HG02610 (cell line): ENCODE results near the gene PTPRG.

Source experiments
- ATAC-seq: cut with Tn5 transposase; IDR thresholded peaks from one replicate; pipeline ENCODE4 v1.9.1; 2021; ENCODE audit warnings: mild to moderate bottlenecking, moderate library complexity; ENCODE audit not compliant: unreplicated experiment

The PTPRG gene

DNA sequence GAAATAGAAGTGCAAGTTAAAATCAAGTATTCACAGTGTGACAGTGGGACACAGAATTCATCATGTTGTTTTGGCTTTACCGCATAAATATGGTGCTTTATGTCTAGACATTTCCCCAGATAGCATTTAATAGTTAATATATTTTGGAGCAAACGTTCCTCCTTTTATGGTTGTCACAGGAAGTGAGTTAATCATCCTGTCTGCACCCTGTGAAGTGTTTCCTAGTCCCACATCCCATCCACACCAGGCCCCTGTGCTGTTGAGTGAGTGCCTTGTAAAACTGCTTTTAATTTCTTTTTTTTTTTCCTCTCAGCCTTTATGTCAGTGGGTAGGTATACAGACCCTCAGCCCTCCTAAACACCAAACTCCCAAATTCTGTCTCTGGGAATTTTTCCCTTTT is 418.3 kb downstream of the PTPRG start:
- ATAC-seq = no peak

DNA sequence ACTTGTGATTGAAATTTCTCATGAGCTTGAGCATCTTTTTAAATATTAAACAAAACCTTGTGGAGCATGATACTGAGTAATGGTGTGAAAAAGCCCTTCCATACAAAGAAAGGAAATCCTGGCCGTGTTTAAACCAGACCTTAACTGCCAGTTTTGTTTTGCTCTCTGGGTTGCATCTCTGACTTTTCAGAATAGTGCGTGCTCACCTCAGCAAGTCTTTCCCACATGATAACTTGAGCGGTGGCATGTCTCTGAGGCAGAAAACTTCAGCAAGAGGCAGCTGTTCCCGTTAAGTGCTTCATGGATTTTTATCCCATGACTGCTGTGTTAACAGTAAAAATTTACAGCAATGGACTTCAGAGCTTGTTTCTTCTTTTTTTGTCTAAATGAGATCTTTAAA is 418.7 kb downstream of the PTPRG start:
- no peak for ATAC-seq

DNA sequence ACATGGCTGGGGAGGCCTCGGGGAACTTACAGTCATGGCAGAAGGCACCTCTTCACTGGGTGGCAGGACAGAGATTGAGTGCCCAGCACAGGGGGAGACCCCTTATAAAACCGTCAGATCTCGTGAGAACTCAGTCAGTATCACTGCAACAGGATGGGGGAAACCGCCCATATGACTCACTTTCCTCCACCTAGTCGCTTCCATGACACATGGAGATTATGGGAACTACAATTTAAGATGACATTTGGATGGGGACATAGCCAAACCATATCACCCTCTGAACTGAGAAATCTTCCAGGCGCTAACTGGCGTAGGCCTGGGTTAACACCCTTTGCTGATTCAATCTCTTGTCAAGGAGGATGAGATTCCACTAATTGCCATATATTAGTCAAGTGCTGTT is 419.7 kb downstream of the PTPRG start:
- ATAC-seq = no peak

DNA sequence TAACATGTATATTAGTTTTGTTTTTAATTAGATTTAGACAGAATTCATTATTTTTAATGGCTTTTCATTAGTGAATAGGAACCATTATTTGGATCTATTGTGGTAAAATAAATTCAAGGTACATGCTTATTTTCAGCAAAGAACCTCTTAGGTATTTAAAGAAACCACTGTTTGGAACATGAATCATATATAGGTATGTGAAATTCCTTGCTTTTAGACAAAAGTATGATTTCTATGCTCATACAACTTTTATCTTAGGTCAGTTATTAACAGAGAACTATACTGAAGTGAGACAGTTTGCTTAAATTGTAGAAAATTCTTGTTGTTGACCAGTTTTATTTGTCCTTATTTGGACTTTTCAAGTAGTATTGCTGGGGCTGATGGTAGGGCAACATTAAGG is 422.1 kb downstream of the PTPRG start:
- no peak for ATAC-seq

DNA sequence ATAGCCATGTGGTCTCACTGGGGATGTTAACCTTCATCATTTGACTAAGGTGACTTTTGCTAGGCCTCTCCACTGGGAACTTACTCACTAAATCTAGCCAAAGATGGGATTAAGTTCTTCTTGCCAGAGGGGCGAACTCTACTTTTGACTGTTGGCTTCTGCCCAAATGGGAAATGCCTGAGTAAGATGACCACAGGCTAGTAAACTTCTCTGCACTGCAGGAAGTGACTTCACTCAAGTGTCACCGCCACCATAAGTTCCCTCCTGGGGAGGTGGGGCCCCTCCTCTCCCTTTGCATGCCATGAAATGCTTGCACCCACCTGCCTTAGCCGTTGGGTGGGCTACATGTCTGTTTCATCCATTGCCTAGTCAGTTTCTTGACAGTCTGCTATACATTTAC is 423.6 kb downstream of the PTPRG start:
- no peak for ATAC-seq

DNA sequence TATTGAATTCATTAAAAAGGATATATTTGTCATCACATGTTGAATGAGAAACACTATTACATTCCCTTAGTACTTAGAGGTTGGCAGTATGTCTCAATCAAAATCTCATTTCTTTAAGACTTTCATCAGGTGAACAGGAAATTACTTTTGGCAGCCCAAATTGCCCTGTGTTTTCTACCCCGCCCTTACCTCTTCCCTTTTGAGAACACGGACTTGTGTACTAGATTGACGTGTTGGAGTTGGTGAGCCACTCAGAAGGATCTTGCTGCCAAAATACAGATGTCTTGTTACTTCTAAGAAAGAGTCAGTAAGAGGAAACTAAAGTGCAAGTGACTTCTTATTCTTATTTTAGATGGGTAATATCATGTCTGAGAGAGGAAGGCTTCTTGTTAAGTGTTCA is 425.1 kb downstream of the PTPRG start:
- no peak for ATAC-seq

DNA sequence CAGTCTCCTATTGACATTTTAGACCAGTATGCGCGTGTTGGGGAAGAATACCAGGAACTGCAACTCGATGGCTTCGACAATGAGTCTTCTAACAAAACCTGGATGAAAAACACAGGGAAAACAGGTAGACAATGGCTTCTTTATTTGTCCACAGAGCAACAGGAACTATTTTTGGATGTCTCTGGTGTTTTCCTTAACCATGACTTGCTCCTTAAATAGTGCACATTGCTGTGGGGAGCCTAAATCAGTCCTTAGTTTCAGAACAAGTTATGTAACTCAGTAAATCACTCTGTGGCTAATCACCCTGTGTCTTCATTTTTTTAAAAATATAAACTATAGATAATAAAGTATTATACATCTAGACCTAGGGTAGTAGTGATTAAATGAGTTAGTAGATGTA is 428.3 kb downstream of the PTPRG start:
- ATAC-seq = no peak

DNA sequence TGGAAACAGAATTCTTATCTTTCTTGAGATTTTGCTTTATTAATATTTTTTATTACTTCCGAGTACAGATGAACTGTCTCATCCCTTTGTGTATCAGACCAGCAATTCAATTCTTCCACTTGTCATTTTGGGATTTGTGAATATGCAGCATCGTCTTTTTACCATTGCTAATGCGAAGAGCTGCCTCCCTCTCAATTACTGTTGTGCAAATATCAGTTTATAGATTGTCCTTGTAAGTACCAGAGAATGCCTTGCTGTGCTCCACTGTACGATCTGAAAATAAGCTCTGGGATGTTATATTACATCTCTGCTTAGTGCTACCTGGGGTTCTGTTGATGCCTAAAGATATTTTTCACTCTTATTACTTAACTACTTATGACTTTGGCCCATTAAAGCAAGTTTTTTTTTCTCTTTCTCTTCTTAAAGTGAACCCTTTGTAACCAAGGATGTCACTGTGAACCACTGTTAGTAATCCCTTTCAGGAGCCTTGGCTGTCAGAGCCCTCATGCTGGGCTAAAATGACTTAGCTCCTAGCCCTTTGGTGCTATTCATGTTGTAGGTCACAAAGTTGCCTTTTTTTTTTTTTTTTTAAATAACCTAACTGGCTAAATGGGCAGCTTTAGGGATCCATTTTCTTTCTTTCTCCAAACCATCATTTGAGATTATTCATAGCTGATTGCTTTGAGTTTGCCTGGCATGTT is 429.1 kb downstream of the PTPRG start:
- ATAC-seq = no peak

DNA sequence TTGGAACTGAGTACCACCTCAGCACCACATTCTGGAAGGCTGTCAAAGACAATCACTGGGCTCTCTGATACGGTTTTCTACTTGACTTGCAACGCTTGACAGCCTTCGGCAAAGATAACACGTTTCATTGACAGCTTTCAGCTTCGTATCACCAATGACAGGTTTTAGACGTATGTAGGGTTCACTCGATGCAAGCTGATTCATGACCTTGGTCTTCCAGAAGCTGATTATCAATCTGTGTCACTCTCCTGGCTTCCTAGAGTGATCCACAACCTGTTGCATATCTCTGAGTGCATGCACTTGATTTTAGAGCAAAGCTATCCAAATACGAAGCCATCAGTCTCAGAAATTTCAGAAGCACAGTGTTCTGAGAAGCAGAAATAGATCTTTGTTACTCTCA is 430.3 kb downstream of the PTPRG start:
- ATAC-seq = no peak

DNA sequence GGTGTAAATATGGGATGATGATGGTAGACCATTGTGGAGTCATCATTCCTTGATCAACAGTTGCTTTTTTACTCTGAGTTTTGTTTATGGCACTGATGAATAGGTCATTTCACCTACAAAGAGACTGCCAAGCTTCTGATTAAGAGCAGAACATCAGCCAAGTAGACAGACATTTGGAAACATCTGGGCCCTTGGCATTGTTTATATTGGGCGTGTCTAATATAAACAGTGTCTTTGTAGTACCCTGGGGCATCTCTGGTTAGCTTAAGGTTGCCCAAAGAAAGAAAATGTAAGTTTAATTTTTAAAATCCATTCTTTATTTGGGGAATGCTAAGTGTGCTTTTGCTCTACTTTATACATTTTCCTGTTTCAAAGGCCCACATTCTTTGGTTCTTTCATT is 435.0 kb downstream of the PTPRG start:
- ATAC-seq = no peak

DNA sequence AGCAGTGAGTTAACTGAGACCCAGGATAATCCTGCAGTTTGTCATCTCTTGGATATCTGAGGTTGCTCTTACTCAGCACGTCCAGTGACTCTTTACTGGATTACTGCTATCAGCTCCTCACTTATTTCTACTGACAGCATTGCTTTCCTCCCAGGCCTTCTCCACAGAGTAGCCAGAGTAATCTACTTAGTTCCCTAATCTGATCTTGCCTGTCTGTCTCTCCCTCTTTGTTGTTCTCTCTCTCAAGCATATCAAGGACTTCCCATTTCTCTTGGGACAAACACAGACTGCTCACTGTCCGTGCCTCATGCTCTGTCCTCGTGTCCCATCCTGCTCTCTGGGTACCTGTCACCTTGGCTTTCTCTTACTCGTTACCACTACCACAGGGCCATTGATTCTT is 435.7 kb downstream of the PTPRG start:
- ATAC-seq = no peak

DNA sequence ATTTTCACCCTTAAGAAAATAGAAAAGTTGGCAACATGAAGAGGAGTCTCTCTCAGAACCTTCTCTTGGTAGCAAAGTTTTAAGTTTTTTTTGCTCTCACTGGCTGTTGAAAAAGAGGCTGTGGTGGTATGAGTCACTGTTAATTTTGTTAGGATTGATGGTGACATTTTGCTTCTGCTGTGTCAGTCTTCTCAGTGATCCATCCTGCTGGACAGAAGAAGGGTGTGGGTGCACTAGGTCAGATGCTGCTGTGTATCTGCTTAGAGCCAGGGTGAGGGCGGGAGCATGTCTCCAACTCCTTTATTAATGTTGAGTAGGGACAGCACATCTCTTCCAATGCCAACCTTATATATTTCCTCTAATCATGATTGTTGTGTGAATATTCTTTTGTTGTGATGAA is 442.5 kb downstream of the PTPRG start:
- ATAC-seq = no peak

DNA sequence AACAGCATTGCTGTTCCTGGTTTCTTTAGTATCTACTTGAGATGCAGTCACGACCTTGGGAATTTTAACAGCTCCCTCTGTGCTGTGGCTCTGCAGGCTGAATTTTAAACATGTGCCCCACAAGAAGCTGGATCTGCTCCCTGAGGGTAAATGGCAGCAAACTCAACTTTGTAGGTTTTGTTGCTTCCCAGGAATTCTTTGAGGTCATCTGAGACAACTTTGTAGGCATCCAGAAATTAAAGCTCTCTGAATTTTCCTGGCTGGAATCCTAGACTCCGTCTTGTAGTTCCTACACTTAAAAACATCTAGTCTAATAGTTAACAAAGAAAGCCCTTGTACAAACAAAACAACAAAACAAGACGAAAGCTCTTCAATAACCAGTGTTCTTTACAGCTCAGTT is 445.7 kb downstream of the PTPRG start:
- ATAC-seq = no peak

DNA sequence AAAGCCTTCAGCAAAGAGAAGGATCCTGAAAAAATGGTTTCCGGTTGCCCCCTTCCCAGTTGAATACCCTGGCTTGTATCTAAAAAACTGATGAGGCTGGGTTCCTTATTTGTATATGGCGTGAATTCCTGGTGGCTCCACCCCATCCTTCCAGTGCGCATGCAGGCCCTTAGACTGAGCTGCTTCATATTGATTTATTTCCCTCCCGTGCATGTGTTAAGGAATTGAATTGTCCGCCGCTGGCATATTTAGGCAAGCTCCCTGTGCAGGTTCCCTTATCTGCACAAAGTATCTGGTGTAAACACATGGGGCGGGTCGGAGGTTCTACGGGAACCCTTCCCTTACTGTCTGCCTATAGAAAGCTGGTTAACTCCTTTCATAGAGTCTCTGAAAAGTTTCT is 449.6 kb downstream of the PTPRG start:
- ATAC-seq = no peak

DNA sequence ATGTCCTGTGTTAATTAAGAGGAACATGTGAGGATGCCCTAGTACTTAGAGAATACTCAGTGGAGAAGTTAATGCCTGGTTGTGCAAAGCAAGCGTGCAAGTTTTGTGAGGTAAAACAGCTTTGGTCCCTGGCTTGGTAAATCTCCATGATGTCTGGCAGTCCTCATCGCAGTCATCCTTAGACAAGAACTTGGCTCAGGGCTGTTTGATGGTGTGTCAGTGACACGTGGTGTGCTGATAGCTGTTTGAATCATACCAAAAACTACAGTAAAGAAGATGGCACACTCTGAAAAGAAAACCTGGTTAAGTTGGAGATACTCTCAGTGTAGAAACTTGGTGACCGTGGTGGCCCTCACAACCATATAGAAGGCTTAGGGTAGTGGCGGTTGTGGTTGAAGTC is 450.3 kb downstream of the PTPRG start:
- no peak for ATAC-seq

DNA sequence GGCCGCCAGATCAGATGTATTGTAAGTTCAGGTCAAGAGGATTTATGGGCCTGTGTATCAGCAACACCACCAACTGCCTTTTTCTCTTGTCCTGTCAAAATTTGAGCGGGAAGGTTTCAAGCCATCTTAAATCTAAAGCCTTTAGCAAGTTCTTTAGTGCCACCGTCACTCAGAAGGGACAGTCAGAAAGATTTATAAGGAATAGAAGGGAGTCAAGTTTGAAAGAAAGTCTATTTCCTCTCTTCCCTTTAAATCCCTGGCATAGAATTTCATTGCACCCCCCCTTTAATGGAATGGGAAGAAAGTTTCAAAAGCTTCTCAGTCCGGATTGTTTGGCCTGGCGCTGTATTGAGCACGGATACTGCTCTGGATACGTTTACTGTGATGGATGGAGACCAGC is 452.6 kb downstream of the PTPRG start:
- ATAC-seq = no peak

DNA sequence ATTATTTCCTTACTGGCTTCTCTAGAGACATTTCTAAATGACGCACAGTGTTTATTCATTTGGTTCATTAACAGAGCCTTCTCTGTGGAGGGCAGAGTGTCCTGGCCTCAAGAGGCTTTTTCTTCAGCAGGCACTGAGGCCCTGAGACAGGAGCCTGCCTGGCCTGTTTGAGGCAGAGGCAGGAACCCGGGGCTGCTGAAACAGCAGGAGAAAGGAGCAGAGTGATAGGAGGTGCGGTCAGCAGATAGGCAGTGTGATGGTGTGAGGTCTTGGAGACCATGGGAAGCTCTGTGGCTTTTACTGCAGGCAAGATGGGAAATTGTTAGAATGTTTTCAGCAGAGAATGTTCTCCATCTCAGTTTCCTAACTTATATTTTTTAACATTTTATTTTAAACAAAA is 453.7 kb downstream of the PTPRG start:
- ATAC-seq = no peak

DNA sequence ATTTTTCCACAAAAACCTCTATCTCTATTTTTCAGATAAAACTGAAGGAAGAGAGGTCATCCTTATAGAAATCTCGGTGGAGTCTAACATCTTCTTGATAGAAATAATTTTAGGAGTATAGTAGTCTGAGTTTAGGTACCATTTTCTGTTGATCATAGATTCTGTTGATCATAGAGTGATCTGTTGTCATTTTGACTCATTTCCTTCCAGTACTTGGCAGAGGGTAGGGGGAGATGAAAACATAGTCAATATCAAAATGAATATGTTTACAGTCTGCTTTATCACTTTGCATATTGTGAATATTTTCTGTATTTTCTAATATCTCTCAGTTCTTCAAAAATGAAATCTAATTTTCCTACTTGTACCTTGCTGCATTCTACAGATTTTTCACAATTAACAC is 458.5 kb downstream of the PTPRG start:
- ATAC-seq = no peak

DNA sequence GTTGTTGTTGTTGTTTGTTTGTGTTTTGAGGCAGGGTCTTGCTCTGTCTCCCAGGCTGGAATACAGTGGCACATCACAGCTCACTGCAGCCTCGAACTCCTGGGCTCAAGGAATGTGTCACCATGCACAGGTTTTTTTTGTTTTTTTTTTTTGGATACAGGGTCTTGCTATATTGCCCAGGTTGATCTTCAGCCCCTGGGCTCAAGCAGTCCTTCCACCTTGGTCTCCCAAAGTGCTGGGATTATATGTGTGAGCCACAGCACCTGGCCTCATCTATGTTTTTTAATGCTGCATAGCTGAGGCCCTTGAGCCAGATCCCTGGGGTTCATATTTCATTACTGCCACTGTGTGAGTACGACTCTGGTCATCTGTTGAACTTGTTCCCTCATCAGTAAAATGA is 459.3 kb downstream of the PTPRG start:
- ATAC-seq = no peak

DNA sequence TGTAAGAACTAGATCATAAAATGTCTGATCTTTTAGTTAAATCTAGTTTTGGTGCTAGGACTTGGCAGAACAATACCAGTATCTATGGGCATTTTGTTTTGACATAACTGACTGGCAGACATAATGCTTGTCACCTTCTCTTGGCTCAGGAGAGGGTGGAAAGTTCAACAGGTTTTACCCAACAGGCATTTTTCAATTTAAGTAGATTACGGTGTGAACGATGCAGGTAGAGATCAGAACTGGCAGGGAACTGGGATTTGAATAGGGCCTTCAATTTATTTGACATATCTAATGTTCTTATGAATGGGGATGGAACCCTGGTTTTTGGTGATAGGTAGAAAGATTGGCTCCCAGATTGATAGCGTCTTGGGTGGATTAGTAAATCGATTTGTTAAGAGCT is 460.9 kb downstream of the PTPRG start:
- no peak for ATAC-seq

DNA sequence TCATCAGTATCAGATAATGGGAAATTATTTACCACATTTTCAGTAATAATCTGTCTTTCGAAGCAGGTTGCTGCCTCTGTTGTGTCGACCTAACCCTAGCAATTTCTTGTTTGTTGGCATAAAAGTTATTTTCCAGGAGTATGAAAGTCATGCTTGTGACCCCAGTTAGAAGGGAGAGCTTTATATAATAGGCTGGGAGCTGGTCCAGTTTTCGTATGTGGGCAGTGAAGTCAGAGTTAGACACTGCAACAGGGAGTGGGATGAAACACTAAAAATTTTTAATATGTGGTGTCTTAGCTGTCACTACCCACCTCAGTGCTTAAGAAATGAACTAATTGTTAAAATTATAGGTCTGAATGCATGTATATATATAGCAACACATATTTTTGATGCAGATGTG is 463.5 kb downstream of the PTPRG start:
- no peak for ATAC-seq

DNA sequence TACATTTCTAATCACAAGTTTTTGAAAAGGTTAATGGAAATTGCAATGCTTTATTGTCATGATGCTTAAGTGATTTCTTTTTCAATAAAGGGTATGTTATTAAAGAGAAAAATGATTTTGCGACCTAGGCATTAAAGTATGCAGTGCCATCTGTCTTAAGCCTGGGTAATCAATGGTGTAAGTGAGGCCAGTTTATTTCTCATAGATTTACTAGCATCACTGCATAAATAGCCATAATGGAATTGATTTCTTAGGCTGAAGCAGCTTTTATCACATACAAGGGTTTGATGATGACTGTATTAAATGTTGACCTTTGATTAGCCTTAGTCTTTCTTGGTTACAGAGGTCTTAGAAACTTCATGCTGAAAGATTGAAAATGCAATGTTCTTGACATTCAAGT is 464.5 kb downstream of the PTPRG start:
- ATAC-seq = no peak

DNA sequence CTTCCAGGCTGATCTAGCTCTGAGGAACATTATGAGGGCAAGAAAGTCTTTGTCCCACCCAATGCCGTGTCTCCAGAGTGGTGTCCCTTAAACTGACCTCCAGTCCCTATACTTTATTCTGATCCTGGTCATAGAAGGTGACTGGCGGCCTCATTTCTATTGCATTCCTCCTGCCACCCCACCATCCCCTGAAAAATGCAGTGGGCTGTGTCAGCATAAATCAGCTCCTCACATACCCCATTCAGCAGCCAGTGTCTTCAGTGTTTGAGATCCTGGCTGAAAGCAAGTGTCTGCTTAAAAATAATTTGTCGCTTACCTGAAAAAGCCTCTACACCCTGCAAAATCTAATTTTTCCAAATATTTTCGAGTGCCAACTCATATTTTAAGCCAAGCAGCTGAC is 465.9 kb downstream of the PTPRG start:
- no peak for ATAC-seq

DNA sequence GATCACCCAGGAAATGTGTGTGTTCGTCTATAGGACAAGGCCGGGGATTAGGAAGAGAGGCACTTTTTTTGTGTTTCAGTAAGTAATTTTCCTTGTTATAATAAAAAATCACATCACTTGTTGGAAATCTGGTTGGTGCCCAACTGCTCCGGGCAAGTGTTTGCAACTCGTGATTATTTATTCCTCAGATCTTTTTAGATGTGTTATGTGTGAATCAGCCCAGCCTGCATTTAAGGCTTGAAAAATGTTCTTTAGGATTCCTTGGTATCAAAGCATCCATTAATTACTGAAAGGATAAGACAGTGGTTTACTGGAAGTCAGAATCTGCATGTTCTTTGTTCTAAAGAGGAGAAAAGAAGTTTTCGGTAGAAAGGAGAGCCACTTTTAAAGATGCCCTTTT is 466.4 kb downstream of the PTPRG start:
- ATAC-seq = no peak
